NOMO-1 treated with DMSO at 0.1 percent for 48 hours (cell line): ENCODE measurements around the gene FBXL4.

Source experiments
- DNase-seq: peaks from one replicate; lab custom pipeline; 2025; ENCODE audit not compliant: unreplicated experiment; lab: John Stamatoyannopoulos, UW

Gene FBXL4

DNA sequence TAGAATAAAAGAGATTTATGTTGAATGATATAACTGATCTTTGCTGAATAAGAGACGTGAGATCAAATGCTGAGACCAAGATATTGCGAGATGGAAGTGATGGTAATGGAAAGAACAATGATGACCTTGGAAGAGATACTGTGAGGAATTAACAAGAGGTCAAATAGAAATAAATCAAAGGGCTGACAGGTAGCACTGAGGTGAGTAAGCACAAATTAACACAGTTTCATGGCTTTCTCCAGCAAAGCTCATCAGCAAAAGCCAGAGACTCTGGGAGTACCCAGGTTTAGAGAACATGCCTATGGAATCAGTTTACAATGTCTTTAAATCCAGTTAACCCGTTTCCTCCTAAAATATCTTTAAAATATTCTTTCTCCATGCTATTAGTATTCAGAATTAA is 60.1 kb downstream of the FBXL4 start:
- no peak for DNase-seq

DNA sequence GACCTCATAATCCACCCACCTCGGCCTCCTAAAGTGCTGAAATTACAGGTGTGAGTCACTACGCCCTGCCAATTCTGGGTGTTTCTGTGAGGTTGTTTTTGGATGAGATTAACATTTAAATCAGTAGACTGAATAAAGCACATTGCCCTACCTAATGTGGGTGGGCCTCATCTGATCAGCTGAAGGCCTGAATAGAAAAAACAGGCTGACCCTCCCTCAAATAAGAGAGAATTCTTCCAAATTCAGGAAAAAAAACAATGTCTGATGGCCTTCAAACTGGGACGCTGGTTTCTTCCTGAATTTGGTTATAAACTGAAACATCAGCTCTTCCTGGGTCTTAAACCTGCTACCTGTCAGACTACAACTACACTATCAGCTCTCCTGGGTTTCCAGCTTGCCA is 62.4 kb downstream of the FBXL4 start:
- DNase-seq = no peak

DNA sequence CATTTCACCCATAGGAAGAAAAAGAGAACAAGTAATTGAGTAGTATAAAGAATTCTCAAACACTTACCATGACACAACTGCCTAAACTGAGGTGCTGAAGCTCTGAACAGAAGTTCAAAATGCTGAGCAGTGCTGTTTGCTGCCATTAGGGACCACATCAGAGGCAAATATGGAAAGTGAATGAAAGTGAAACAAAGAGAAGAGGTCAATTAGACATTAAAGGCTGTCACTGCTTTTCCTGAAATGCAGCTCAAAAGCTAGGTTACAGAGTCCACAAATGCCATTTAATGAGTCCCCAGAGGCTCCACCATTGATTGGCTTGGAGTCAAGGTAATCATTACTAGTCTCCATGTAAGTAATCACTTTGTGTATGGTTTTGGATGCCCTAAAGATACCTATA is 67.3 kb downstream of the FBXL4 start:
- no peak for DNase-seq

DNA sequence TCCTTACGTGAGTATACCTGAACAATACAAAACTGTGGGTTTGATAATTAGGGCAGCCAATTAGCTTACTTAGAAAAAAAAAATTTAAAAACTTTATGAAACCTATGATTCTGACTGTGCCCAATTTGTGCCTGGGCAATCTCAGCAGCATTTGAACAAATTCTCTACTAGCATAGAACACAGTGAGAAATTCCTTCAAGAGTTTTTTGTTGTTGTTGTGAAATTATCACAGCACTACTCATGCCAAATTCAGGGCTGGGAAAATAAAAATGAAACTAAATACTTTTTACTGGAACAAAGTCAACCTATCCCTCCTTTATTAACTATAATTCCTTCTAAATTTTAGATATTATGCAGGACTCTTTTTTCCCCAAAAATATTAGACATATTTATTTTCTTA is 70.5 kb downstream of the FBXL4 start:
- no peak for DNase-seq

DNA sequence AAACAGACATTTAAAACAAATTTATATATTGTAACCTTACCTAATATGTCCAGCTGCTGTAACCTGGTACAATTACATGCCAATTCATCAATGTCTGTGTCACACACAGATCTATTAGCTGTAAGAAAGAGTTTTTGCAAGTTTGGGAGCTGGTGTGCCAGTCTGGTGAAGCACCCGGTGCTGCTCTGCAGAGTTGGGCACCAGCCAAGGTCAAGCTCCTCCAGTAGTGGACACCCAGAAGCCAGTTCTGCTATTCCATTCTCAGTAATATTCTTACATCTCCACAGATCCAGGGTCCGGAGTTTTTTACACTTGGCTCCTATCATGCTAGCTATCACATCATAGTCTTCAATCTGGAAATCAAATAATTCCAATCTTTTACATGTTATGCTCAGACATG is 72.4 kb downstream of the FBXL4 start:
- DNase-seq = no peak

DNA sequence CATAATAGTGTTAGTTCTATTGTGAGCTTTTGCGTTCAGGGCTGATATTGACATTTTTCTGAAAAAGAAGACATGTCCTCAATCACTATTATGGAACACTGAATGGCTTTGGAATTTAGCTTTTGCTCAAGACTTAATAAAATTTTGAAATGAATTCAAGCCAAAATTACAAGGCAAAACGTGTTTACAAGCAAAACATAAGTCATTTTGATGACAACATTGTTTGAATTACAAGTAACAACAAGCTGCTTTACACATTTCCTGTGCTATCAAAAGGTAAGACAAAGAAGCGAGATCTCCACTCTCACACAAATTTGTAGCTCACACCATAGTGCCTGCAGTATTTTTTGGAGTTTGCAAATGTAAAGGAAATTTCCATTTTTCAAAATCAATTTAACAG is 75.9 kb downstream of the FBXL4 start:
- DNase-seq = no peak

DNA sequence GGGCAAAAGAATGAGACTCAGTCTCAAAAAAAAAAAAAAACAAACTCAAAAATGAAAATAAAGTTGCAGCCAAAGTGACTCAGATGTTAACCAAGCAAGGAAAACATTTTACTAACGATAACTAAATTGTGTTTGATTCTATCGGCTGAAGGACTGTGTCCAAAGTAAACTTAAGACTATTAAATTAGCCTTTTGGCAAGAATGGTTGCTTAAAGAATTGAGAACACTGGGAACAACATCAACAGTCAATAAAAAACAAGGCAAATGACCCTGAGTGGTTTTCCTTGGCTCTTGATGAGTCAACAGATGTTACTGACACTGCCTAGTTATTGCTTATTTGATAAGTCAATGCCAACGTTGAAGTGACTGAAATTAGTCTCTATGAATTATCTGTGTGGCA is 76.7 kb downstream of the FBXL4 start:
- DNase-seq = no peak

DNA sequence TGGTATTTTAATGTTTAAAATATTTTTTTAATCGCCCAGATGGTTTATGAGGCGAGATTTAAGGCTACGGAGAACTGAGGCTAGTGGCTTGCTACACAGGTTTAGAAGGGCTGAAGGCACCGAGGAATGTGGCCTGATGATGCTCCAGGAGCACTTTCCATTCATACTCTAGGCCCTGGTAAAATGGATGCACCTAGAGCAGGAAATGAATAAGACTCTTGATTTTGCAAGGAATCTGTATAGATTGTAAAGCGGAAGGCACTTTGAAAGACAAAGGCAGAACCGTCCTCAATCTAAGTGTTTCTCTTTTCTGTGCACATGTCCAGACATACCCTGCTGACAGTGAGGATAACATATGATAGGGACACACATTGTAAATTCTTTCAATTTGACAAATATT is 83.2 kb downstream of the FBXL4 start:
- DNase-seq = no peak

DNA sequence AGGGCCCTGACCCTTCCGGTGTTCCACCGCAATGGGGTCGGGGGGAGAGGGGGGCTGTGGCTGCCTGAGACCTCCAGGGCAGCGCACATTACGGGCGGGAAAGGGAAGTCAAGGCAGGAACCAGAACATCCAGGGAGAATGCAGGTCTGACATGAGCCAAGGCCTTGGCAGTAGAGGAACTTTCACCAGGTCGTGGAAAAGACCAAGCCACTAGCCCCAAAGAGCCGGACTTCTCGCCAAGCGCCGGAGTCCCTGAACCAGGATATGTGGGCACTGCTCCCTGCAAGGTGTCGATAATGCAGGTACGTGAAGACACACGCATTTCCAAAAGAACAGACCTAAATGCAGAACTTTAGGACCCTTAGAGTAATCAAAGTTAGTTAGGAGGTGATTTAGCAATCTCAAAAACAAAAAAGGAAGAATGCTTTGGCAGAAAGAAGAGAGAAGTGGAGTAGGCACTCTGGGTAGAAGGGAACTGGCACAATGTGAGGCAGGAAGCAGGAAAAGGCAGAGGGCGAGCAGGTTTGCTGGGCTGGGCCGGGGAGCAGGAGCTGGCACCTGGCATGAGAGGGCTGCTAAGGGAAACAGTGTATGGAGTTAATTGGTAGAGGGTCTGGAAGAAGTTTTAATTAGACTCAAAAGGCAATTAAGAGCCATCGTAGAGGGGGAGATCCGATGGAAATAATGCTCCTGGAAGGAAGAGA is 99.1 kb downstream of the FBXL4 start:
- no peak for DNase-seq

DNA sequence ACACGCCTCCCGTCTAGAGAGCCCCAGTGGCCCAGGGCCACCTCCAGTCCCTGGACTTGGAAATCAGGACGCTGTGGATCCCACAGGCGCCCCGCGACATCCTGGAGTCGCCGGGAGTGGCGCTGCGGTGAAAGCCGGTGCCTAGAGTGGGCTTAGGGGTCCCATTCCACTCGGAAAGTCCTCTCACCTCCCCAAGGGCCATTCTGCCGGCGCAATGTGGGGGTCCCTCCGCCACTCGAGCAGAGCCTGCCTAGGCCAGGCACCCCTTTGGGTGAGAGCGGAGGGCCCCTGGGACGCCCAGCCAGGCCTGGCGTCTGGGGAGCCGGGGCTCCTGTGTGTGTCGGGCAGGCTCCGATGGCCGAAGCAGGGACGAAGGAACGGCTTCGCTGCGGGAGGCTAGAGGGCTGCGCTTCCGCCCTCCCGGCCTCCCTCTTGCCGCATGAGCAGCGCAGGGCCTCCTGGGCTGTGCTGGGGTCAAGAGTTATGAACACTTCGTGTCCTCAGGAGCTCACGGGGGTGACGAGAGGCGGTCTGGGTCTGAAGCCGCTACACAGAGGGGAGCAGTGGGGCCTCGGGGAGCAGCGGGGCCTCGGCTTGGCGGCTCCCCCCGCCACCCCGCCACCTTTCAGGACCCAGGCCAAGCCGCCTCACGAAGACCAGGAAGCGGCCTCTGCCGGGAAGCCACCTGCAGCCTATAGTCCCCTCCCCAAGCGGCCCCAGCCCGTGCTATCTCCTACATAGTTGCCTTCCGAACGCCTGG is 99.8 kb downstream of the FBXL4 start:
- DNase-seq = no peak

DNA sequence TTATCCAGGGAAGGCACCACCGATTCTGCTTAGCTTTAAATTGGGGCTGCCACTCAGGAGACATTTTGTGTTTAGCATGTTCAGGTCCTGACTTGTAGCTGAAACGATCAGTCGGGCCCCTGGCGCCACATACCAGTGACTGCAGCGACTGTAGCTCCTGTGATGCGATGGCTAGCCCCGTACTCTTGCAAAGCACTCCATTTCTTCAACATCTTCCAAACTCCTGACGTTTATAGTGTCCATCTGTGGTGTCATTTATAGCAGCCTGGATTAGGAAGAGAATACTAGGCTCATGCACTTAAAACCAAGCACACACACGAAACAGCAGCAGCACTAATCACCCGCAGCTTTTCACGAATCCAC is 100.3 kb downstream of the FBXL4 start:
- no peak for DNase-seq

DNA sequence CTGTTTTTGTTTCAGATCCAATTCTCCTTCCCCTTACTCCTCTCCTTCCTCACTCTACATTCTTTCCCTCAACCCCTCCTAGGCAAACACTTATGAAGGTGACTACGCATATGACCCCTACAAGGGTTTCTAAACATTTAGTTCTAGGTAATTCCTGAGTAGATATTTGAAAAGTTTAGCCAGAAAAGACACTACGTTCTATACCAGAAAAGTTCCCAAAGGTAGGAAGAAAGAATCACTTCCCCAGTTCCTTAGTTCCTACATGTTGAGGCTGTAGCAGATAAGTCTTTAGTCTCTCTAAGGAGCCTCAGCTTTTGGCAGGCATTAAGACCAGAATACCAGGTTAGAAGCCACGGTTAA is 101.7 kb downstream of the FBXL4 start:
- DNase-seq = no peak

DNA sequence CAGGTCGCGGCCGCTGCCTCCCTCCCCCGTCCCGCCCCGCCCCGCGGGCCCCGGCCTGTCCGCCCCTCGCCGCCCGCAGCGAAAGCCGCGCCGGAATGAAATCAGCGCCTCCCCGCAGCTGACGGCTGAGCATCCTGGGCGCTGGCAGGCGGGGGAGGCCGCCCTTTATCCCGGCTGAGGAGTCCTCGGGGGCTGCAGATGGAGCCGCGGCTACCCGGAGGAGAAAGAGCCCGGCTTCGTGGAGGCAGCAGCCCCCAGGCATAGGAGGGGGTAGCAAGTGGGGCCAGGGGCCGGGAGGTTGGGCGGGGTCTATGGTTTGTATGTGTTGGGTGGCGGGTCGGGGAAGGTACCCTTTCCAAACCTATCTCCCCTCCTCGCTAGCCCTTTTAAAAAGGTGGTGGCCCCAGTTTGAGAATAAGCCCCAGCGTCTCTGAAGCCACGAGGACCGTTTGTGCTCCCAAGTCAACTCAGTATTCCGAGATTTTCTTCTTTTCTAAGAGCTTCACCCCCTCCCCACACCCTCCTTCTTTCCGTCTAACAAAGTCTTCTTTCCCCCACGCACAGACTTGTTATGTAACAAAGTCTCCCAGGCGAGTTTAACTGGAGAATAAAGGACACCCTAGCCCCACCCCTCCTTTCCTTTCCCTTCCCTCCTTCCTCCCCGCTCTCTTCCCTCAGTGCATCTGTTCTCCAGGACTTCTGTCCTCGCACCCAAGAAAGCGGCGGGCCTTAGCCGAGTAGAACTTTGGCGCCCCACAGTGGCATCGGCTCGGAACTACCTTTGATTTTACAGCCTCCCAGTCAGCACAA is 102.3 kb downstream of the FBXL4 start:
- DNase-seq = peak; percentile 50

DNA sequence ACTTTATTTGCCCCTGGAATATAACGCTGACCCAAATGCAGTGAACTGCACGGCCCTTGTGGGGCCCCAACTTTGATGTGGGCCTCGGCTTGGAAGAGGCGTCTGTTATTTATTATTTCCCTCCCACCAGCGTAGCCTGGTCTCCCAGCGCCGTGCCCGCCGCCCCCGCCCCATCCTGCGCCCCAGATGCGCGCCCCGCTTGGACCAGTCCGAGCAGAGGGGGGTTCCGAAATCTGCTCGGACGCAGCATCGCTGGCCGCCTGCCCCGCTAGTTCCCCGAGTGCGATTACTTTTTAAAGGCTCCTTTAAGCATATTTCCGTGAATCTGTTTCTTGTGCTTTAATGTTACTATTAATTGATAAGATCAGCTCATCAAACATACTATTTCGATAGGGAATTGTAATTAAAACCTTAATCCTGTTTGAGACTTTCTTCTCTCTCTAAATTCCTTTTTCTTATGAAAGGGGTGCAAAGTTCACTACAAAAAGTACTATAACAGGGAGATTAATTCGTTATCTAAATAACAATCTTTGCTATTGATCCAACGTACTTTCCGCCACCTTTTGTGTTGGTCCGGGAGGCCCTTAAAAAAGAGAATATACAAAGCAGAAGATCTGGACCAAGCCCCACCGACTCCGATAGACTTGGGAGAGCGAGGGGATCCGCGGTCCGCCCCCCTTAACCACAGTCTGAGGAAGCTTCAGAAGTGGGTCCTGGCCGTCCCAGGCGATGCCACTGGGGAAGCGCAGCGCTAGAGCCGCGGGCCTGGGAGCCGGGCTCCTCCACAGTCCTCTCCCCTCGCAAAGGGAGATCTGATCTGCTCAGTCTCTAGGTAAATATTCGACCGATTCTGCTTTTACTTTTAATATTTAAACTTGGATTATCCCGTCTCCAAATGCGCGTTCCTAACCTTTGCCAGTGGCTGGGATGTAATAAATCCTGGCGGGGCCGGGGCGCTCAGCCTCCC is 103.2 kb downstream of the FBXL4 start:
- DNase-seq = no peak

DNA sequence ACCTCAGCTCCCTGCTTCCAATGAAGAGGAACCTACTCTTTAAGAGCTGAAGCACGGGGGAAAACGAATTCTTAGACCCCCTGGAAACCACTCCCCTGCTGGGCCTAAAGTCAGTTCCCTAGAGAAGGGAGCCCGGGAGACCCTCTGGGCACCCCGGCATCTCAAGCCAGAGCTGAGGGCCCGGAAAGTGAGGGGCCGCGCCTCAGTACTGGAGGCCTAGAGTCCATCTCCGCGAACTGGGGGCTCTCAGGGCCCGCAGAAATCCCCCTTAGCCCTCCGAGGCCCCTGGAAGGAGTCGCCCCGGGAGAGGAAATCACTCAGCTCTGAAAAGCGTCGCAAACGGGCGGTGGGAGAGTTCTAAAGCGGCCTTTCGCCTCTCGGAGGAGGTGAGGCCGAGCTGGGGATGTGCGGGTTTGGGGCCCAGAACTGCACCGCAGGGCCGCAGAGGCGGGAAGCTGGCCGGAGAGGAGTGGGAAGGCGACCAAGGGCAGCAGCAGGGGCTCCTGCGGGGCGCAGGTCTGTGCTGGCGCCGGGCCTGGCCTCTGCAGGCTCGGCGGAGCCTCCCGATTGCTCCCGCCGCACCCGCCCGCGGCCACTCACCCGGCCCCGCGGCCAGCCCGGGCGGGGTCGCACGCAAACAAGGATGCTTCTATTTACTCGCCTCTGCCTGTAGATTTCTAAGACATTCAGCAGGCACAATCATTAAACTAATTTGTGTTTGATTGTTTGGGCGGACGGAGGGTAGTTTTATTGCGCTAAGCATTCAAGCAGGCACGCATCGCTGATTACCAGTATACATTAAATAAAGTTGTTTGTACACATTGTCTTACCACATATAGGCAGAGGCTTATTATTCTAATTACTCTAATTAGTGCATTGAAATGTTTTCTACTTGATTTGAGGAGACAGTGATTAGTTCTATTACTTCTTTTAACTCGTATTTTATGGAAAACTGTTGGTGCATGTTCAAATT is 104.2 kb downstream of the FBXL4 start:
- no peak for DNase-seq

DNA sequence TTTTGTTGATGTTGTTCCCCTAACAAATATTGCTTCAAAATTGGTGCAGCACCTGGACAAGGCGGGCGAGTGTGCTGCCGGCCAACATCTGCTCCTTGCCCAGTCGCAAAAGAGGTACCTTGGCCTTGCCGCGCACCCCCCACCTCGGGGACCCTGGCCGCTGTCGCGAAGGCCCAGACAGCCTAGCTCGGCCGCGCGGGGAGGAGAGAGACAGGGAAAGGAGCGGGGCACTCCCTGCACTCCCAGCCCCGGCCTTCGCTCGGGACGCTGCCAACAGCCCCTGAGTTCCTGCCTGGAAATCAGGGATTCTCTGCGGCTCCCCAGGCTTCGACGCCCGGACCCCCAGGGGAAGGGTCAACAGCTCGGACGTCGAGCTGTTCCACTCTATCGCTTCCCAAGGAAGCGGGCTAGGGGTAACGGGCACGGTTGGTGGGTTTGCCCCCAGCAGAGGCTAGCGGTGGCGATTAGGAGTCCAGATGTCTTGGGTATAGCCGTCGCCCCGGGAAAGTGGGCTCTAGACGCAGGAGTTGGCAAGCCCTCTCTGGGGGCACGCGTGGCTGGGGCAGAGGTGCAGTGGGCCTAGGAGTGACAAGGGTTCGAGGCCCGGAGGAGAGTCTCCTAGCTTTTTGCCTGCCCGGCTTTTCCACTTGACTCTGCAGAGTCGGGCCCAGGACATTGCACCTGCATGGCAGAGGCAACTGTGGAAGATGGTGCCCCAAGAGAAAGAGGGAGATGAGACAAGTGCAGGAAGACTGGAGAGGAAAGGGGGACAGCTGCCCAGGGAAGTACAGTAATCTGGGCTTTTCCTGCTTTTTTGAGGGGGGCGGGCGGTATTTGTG is 105.2 kb downstream of the FBXL4 start:
- no peak for DNase-seq

DNA sequence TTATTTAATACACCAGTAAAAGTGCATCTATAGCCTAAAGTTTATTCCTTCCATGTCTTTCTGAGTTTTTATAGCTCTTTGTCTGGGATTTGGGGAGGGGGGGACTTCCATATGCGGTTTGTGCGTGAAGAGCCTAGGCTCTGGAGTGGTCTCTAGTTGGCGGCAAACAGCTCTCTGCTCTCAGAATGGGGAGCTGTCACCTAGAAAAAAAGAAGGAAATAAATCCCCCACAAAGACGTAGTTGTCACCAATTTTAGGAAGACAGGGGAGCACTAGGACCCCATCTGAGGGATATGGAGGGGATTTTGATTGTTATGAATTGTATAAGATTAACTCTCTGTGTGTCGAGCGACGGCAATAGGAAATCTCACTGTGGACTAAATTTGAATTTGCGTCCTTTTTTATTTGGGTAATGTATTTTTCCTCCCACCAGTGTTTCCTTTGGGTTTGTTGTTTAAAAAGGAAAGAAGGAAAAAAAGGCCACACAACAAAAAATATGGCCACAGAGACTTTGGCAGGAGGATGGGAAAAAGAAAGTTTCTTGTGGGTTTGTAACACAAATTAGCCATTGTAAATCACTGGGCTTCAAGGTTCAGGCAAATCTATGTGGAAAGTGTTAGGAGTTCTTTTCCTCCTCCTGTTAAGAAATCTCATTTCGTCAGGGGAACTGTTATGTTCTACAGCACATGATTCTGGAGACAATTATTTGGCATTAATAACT is 106.0 kb downstream of the FBXL4 start:
- no peak for DNase-seq

DNA sequence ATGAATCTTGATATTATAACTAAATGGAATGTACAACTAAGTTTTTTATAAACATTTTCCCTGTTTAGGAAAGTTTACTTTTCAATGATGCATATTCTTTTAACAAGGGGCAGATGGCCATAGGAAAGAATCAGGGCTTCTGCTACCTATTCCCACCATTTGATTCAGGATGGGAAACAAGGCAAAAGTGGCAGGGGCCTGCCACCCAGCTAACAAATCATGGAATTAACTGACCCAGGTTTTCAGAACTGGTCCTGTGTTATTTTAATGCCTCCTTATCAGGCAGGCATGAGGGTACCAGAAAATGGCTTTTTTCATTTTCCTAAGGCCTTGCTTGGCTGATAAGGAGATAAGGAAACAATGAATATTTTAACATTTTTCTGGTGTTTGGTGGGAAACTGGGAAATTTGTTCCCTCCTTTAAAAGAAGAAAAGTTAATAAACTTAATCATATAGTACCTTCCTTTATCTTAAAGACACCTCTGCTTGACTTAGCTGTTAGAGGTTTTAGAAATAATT is 106.7 kb downstream of the FBXL4 start:
- no peak for DNase-seq
